HUES6 (cell line): ENCODE measurements around the gene PLS1.
A peak's percentile ranks its signal among the peaks of the same experiment; 100 is the strongest.
"Not testable (repeated sequence)": the region's sequence is repeated elsewhere in the genome, so short reads cannot be mapped to it uniquely, and the experiment has no call there.

ENCODE experiments used
- H3K27ac ChIP-seq: 2 replicates; pipeline ENCODE4 v1.7.0; 2013; ENCODE audit warnings: low read depth, mild to moderate bottlenecking, low read length, inconsistent platforms
- H3K27me3 ChIP-seq: 2 replicates; pipeline ENCODE4 v1.6.1; 2013; ENCODE audit warnings: low read length; ENCODE audit not compliant: control insufficient read depth, insufficient read depth
- H3K36me3 ChIP-seq: 2 replicates; pipeline ENCODE4 v1.6.1; 2013; ENCODE audit warnings: low read length; ENCODE audit not compliant: control insufficient read depth, insufficient read depth
- H3K4me1 ChIP-seq: 2 replicates; pipeline ENCODE4 v1.6.1; 2013; ENCODE audit warnings: low read length; ENCODE audit not compliant: control insufficient read depth, insufficient read depth
- H3K4me3 ChIP-seq: 2 replicates; pipeline ENCODE4 v1.5.1; 2013; ENCODE audit warnings: low read depth, low read length
- H3K9ac ChIP-seq: one replicate; pipeline ENCODE4 v1.6.1; 2013; ENCODE audit warnings: mild to moderate bottlenecking, low read length
- H3K9me3 ChIP-seq: 2 replicates; pipeline ENCODE4 v1.6.1; 2013; ENCODE audit warnings: low read depth, low read length; ENCODE audit not compliant: control insufficient read depth, insufficient read depth

The PLS1 gene

DNA sequence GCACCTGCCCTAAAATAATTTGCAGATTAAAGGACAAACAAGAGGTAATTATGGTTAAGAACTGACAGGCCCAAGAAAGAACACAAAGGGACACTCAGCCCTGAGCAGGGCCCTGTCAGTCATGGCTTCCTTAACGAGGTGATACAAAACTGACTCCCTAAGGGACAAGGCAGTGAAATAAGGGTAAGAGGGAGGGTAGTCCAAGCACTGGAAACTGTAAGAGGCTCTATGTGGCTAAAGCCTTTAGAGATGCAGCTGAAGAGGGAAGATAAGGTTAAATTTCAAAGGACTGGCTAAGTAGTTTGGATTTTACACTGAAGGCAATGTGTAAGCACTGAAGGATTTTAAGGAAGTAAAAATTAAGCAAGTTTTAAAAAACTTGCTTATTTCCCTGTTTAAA, 21.5 kb upstream of the PLS1 start:
- H3K36me3 ChIP-seq = no peaks in the 10 kb centered on the region
- no peaks in the 10 kb centered on the region for H3K9me3 ChIP-seq
- H3K27me3 ChIP-seq = no peaks in the 10 kb centered on the region
- no peak overlapping the region for H3K9ac ChIP-seq
- H3K27ac ChIP-seq = no peak overlapping the region
- H3K4me1 ChIP-seq = peaks cover 14% of the 10 kb centered on the region
- no peak overlapping the region for H3K4me3 ChIP-seq

DNA sequence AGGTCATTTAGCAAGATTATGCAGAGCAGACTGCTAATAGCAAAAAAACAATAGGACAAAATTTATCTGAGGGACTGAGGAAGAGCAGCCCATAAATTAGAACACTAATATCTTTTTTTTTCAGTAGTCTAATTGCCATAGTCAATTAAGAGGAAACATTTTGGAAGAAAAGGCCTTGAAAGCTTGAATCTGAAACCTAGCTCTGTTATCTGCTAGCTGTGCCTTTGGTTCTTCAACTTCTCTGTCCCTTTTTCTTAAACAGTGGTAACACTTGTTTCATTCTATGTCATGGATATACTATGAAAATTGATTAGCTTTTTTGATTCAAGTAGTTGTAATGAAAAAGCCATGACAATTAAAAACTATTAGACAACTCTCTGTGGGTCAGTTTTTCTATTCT, 19.4 kb upstream of the PLS1 start:
- Histone ChIP-seq H3K4me3 (no peak overlapping the region), H3K27me3 (no peaks in the 10 kb centered on the region), H3K4me1 (peaks cover 19% of the 10 kb centered on the region), H3K9ac (no peak overlapping the region), H3K9me3 (no peaks in the 10 kb centered on the region), H3K27ac (no peak overlapping the region), H3K36me3 (no peaks in the 10 kb centered on the region)

DNA sequence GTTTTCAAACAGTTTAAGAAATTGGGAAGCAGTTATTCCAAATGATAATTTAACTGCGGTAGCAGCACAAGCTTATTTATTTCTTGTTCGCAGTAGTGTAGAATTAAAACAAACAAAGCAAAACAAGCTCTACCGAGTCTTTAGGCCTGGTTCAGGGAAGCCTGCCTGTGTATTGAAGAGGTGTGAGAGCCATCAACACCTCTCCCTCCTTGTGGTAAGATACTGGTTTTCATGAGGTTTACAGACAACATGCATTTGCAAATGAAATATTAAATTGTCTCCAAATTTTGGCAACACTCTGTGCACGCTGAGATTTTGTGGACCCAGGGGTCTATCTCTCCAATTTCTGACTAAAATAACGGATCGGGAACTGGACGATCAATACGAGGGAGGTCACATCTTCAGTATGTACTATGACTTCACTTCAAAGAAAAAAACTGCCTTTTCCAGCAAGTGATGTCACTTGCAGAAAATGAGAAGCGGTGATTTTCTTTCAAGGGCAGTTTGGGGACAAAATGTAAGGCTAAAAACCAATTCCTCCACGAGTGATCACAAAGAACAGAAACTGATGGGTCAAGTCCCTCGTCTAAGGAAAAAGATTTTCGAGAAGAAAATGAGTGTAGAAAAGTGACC, 18.4 kb upstream of the PLS1 start:
- H3K4me1 ChIP-seq = peaks cover 19% of the 10 kb centered on the region
- peak overlapping the region; percentile 82 for H3K27ac ChIP-seq

DNA sequence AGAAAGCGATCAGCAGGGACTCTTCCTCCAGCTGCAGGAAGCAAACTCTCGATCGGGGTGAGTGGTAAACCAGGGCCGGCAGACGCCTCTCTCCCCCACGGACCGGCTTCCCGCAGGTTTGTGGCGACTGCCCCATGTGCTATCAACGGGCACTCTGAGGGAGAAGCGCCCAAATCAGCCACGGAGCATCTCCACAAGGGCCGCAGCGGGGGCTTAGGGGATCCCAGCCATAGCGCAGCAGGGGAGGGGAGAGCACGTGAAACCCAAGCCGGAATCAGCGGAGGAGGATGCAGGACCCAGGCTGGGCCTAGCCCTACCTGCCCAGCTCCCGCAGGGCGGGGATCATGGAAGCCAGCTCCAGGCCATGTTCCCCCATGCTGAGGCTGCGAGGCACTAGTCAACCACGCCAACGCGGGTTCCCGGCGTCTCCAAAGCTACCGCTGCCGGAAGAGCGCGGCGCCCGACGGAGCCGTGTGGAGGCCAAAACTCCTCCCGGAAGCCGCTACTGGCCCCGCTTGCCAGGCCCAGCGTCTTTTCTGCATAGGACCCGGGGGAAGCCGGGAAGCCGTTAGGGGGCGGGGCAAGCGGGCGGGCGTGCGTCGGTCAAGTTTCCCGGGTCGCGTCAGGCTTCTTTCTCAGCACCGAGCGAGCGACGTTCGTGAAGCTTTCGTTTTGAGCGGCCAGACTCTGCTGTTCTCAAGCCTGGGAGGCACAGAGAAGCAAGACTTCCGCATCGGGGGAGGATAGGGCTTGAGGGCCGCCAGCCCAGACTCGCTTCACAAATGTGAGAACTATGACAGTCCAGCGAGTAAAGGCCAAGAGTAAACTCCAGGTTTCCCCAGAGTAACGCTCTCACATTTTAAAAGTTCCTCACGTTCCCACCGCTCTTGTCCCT, 17.6 kb upstream of the PLS1 start, which contains the start of gene ATR:
Gene ATR (minus strand): TSS at position 405 of the 895 bp plus-strand sequence. CDS start 29 bp downstream, at position 376.
- H3K27ac ChIP-seq = peak within 1 kb of the TSS; percentile 82
- no peaks in the 10 kb centered on the region for H3K9me3 ChIP-seq
- H3K9ac ChIP-seq = peak within 1 kb of the TSS; percentile 92
- no peaks in the 10 kb centered on the region for H3K27me3 ChIP-seq
- peak within 1 kb of the TSS; percentile 74 for H3K4me3 ChIP-seq
- H3K36me3 ChIP-seq = no peaks in the 10 kb centered on the region
- peaks cover 19% of the 10 kb centered on the region for H3K4me1 ChIP-seq

More for the DNA sequence above, 18.4 kb upstream of the PLS1 start:
- Histone ChIP-seq H3K9ac (peak overlapping the region; percentile 92), H3K36me3 (no peaks in the 10 kb centered on the region), H3K4me3 (peak overlapping the region; percentile 74), H3K27me3 (no peaks in the 10 kb centered on the region), H3K9me3 (no peaks in the 10 kb centered on the region)

DNA sequence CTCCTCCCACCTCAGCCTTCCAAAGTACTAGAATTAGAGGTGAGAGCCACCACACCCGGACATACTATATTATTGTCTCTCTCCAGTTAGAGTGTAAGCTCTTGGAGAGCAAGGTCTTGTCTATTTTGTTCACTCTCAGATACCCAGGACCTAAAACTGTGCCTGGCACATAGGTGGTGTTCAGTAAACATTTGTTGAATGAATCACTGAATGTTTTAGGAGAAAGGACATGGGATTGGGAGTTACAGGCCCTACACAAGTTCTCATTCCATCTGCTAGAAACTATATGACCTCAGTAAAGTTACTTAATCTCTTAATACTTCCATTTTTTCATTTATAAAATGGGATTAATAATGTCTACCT, 16.2 kb upstream of the PLS1 start:
- H3K9me3 ChIP-seq = no peaks in the 10 kb centered on the region
- no peak overlapping the region for H3K9ac ChIP-seq
- no peak overlapping the region for H3K4me3 ChIP-seq
- H3K4me1 ChIP-seq = peaks cover 19% of the 10 kb centered on the region
- no peaks in the 10 kb centered on the region for H3K27me3 ChIP-seq
- H3K27ac ChIP-seq = no peak overlapping the region
- H3K36me3 ChIP-seq = no peaks in the 10 kb centered on the region

DNA sequence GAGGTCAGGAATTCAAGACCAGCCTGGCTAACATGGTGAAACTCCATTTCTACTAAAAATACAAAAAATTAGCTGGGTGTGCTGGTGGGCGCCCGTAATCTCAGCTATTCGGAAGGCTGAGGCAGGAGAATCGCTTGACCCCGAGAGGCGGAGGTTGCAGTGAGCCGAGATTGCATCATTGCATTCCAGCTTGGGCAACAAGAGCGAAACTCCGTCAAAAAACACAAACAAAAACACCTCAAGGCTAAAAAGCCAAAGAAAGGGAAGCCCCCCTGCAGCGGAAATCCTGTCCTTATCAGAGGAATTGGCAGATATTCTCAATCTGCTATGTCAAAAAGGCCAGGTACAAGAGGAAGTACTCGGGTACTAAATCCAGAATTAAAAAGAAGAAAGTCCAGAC, 15.1 kb upstream of the PLS1 start:
- H3K9ac ChIP-seq, H3K9me3 ChIP-seq, H3K27me3 ChIP-seq, H3K4me3 ChIP-seq, H3K36me3 ChIP-seq: not testable (repeated sequence)
- Histone ChIP-seq H3K27ac (peak overlapping the region; percentile 19; the same call in 1 of the 2 replicates), H3K4me1 (peaks cover 13% of the 10 kb centered on the region)

DNA sequence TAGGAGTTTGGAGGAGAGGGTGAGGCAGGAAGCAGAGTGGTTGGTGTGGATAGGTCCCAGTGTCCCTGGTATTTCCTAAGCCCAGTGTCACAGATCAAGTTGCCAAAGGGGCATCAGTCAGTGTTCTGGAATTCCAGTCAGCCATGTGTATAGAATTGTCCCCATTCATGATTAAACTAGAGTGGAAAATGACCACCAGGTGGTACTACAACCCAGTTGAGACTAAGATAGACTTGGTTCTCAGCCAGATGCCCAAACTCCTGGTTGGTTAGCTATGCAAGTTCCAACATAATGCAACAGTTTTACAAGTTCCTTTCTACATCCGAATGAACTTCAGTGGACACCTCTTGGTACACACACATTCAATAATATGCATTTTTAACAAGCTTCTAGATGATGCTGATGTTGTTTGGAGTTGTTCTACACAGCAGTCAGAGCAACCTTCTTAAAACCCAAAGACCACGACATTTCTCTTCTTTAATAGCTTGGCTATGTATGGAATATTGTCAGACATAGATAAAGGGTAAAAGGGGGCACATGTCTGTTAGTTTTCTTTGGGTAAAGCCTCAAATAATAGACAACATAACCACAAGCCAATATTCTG, 9.3 kb upstream of the PLS1 start:
- H3K9me3 ChIP-seq = no peaks in the 10 kb centered on the region
- no peaks in the 10 kb centered on the region for H3K36me3 ChIP-seq
- H3K9ac ChIP-seq = no peak overlapping the region
- H3K4me1 ChIP-seq = no peaks in the 10 kb centered on the region
- no peak overlapping the region for H3K27ac ChIP-seq
- H3K4me3 ChIP-seq = no peak overlapping the region
- H3K27me3 ChIP-seq = no peaks in the 10 kb centered on the region

DNA sequence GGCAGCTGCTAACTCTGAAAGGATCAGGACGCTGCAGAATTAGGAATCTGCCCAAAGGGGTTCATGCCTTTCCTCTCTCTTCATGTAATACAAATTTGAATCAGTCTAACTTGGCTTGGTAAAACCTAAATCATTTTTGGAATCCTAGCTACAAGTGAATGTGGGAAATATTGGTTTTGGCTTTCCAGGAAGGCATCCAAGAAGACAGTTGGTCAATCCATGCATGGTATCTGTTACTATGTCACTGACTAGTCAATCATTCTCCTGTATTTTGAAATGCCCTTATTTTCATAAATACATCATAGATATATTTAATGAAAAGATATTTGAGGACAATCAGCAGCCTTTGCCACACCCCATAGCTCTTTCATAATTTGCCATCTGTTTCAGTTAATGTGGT, 7.5 kb upstream of the PLS1 start:
- Histone ChIP-seq H3K4me1 (no peaks in the 10 kb centered on the region), H3K27ac (no peak overlapping the region), H3K36me3 (no peaks in the 10 kb centered on the region), H3K4me3 (no peak overlapping the region), H3K9ac (no peak overlapping the region), H3K9me3 (no peaks in the 10 kb centered on the region), H3K27me3 (no peaks in the 10 kb centered on the region)

DNA sequence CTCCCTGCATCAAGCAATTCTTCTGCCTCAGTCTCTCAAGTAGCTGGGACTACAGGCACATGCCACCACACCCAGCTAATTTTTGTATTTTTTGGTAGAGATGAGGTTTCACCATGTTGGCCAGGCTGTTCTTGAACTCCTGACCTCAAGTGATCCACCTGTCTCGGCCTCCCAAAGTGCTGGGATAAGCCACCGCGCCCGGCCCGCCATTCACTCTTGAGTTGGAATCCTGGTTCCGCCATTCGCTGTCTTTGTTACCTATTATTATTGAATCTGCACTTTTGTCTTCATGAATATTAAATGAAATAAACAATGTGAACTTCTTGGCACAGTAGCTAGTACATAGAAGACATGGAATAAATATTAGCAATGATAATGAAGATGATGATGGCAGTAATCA, 3.9 kb upstream of the PLS1 start:
- H3K36me3 ChIP-seq, H3K27me3 ChIP-seq, H3K4me3 ChIP-seq, H3K9ac ChIP-seq, H3K9me3 ChIP-seq, H3K27ac ChIP-seq, H3K4me1 ChIP-seq: not testable (repeated sequence)

DNA sequence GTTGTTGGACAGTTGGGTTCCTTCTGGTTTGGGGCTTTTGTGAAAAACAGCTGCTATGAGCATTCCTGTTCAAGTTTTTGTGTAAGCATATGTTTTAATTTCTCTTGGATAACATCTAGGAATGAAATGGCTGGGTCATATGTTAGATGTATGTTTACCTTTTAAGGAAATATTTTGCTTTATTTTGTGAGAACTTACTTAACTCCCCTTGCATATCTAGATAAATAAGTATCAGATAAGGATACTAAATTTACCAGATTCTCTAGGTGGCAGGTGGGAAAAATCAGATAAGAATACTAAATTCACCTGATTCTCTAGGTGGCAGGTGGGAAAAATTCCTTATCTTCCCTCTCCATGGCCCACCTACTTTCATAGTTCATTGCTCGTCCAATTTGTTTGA, 1.1 kb upstream of the PLS1 start:
- peaks cover 12% of the 10 kb centered on the region for H3K27me3 ChIP-seq
- no peaks in the 10 kb centered on the region for H3K9me3 ChIP-seq
- H3K36me3 ChIP-seq = no peaks in the 10 kb centered on the region
- no peak overlapping the region for H3K9ac ChIP-seq
- peaks cover 9% of the 10 kb centered on the region for H3K4me1 ChIP-seq
- H3K4me3 ChIP-seq = no peak overlapping the region
- no peak overlapping the region for H3K27ac ChIP-seq

DNA sequence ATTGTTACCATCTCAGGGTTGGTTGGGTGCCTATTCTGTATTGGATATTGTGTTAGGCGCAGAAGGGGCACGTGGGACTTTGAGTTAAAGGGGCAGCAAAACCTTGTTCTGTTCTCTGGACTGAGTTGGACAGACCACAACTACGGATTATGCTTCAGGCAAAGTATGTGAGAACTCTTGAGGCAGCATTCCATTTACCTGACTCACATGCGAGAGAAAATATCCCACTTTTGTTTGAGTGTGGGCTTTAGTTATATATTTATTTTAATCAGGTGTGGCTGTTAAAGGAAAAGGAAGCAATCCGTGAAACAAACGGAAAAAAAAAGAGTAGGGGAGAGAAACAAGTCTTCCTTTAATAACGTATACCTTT, 627 bp upstream of the PLS1 start:
- peak overlapping the region; percentile 72 for H3K9ac ChIP-seq
- no peak overlapping the region; the same call in 1 of the 2 replicates for H3K27ac ChIP-seq
- H3K36me3 ChIP-seq = no peaks in the 10 kb centered on the region
- H3K4me3 ChIP-seq = peak overlapping the region; percentile 97
- peaks cover 12% of the 10 kb centered on the region for H3K27me3 ChIP-seq
- H3K9me3 ChIP-seq = no peaks in the 10 kb centered on the region
- peaks cover 9% of the 10 kb centered on the region for H3K4me1 ChIP-seq
